Measurements from ENCODE around the gene OPA1. TPM values are rescaled to one million over a fixed set of nuclear protein-coding genes. Genes with fewer than 3 reads are reported as not detected.

The OPA1 gene
- total RNA-seq, 1 donor from 2014 or later, result 19.5 TPM

DNA sequence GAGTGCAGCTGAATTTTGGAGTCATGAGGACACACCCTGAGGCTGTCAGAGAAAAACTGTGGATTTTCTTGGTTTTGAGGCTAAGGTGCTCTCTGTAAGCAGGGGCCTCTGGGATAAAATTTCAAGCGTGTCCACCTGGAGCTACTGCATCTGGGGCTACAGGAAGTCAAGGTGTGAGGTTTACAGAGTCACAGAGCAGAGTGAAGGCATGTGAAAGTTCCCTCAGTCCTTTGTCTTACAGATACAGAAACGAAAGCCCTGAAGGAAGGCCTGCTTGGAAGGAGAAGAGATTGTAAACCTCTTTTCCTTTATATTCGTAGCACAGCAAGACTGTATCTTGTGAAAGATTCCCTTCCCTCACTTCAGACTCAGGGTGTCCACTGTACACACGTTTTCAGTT, 138.6 kb downstream of the OPA1 start:
- H3K4me3 ChIP-seq, result no peak overlapping the region
- H3K9me3 ChIP-seq, result no peaks in the 10 kb centered on the region
- no peak overlapping the region for H3K27ac ChIP-seq
- H3K27me3 ChIP-seq, result no peaks in the 10 kb centered on the region
- intact Hi-C loops (cut with DNase I), result no loop called here
- no peaks in the 10 kb centered on the region for H3K36me3 ChIP-seq
- DNase-seq (ENCODE audit: low spot score in 2 of 2), result no peak
- H3K4me1 ChIP-seq, result no peaks in the 10 kb centered on the region
- TF ChIP-seq, protein P1, sequence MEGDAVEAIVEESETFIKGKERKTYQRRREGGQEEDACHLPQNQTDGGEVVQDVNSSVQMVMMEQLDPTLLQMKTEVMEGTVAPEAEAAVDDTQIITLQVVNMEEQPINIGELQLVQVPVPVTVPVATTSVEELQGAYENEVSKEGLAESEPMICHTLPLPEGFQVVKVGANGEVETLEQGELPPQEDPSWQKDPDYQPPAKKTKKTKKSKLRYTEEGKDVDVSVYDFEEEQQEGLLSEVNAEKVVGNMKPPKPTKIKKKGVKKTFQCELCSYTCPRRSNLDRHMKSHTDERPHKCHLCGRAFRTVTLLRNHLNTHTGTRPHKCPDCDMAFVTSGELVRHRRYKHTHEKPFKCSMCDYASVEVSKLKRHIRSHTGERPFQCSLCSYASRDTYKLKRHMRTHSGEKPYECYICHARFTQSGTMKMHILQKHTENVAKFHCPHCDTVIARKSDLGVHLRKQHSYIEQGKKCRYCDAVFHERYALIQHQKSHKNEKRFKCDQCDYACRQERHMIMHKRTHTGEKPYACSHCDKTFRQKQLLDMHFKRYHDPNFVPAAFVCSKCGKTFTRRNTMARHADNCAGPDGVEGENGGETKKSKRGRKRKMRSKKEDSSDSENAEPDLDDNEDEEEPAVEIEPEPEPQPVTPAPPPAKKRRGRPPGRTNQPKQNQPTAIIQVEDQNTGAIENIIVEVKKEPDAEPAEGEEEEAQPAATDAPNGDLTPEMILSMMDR (IDR thresholded peaks at IDR 0.05), result no peak

DNA sequence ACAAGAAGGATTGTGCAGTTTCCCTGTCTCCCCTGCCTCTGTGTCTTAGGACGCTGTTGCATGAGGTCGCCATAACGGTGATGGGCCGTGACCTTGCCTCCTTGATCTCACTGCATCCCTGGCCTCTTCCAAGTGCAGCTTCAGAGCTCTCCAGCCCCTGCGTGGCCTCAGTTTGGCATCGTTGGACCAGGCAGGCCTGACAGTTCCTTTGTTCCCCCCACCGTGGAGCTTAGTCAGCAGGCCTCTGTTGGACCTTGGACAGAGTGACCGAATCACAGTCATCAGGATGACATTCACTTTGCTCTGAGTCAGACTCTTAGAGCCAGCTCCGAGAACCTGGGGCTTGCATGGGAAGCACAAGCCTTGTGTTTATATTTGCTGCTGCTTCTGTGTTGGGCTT, 139.4 kb downstream of the OPA1 start:
- Histone ChIP-seq H3K4me3 (no peak overlapping the region), H3K9me3 (no peaks in the 10 kb centered on the region), H3K36me3 (no peaks in the 10 kb centered on the region), H3K27me3 (no peaks in the 10 kb centered on the region), H3K4me1 (no peaks in the 10 kb centered on the region), H3K27ac (no peak overlapping the region)
- intact Hi-C loops (cut with DNase I), result no loop called here
- TF ChIP-seq, protein P1 (IDR thresholded peaks at IDR 0.05), result no peak
- DNase-seq (ENCODE audit: low spot score in 2 of 2), result no peak

DNA sequence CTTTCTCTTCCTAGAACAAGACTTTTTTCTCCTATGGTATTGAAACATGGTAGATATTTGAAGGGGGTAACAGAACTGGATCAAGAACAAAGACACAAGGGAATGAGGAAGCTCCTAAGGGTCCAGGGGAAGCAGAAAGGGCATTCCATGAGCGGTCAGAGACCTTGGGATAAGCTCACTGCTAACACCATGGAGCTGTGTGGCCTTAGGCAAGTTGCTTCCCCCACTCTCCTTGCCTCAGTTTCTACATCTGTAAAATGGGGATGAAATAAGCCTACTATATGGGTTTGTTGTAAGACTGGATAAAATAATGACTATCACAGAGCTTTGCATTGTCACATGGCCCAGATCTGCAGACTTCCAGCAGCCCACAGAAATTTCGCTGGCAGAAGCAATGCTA, 139.8 kb downstream of the OPA1 start:
- Histone ChIP-seq H3K4me1 (no peaks in the 10 kb centered on the region), H3K4me3 (no peak overlapping the region), H3K9me3 (no peaks in the 10 kb centered on the region), H3K36me3 (no peaks in the 10 kb centered on the region), H3K27ac (no peak overlapping the region), H3K27me3 (no peaks in the 10 kb centered on the region)
- no peak for DNase-seq (ENCODE audit: low spot score in 2 of 2)
- TF ChIP-seq, protein P1 (IDR thresholded peaks at IDR 0.05), result no peak
- intact Hi-C loops (cut with DNase I), result no loop called here

DNA sequence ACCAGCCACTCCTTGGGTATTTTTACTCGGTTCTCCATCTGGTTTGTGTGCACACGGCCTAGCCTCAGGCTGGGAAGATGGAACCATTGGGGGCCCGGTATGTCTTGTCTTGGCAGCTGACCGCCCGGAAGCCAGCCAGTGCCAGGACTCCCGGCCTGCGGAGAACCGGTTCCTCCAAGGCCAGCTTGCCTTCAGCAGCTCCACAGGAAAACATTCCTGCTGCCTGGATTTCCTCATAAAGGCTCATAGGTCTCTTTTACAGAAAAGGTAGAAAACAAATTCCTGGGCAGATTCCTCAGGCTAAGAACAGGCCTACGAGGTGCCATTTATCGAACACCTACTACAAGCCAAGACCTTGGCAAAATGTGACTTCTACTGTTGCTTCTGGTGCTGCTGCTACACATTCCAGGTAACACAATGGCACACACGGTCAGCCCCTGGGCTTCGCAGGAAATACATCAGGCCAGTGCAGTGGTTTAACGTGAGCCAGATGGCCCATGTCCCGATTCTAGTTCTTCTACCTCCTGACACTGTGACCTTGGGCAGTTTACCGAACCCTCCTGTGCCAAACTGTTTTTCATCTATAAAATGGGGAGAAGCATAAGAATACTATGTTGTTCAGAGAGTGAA, 141.8 kb downstream of the OPA1 start:
- intact Hi-C loops (cut with DNase I), result no loop called here
- Histone ChIP-seq H3K36me3 (no peaks in the 10 kb centered on the region), H3K27ac (no peak overlapping the region), H3K4me1 (no peaks in the 10 kb centered on the region), H3K9me3 (no peaks in the 10 kb centered on the region), H3K4me3 (no peak overlapping the region), H3K27me3 (no peaks in the 10 kb centered on the region)
- no peak for DNase-seq (ENCODE audit: low spot score in 2 of 2)
- TF ChIP-seq, protein P1 (IDR thresholded peaks at IDR 0.05), result no peak

DNA sequence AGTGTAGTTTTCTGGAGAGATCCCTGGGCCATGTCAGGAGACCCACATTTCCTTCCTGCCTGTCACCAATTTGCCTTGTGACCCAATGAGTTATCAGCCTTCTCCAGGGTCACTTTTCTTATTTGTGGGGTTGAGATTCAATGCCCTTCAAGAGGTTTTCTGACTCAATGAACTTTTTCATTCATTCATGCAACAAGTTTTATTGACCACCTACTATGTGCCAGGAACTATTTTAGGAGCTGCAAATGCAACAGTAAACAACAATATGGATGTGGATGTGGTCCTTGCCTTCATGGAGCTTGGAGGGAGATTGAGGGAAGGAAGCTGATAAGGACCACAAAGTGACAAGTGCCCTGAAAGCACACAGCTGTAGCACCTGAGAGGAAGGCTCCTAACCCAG, 142.8 kb downstream of the OPA1 start:
- Histone ChIP-seq H3K36me3 (no peaks in the 10 kb centered on the region), H3K4me1 (no peaks in the 10 kb centered on the region), H3K4me3 (no peak overlapping the region), H3K27ac (no peak overlapping the region), H3K27me3 (no peaks in the 10 kb centered on the region), H3K9me3 (no peaks in the 10 kb centered on the region)
- no peak for DNase-seq (ENCODE audit: low spot score in 2 of 2)
- TF ChIP-seq, protein P1 (IDR thresholded peaks at IDR 0.05), result no peak
- intact Hi-C loops (cut with DNase I), result no loop called here

DNA sequence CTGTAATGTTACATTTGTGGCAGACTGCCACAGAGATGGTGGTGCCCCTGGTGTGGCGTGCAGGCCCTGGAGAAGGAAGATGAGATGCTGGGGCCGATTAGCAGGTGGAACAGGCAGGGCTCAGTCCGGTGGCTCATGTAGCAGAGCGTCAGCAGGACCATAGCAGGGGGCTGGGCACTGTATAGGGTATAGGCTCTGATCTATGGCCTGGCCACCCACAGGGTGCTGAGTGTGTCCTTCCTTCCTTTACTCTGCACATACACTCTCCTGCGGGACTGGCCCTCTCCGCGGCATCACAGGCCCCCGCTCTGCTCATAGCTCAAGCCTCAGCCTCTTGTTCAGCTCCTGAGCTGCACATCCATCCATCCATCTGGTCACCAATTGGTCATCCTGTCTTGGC, 143.6 kb downstream of the OPA1 start:
- Histone ChIP-seq H3K36me3 (no peaks in the 10 kb centered on the region), H3K4me1 (no peaks in the 10 kb centered on the region), H3K4me3 (no peak overlapping the region), H3K9me3 (no peaks in the 10 kb centered on the region), H3K27ac (no peak overlapping the region), H3K27me3 (no peaks in the 10 kb centered on the region)
- intact Hi-C loops (cut with DNase I), result no loop called here
- TF ChIP-seq, protein P1 (IDR thresholded peaks at IDR 0.05), result no peak
- no peak for DNase-seq (ENCODE audit: low spot score in 2 of 2)

Data from ascending aorta (tissue), 2 donors.